GM12878 (cell line): Measurements from ENCODE around the gene DNAH17. TPM values are rescaled to one million over a fixed set of nuclear protein-coding genes. Genes with fewer than 3 reads are reported as not detected.

ENCODE experiments used
- ATAC-seq: fragments of 200-7000 bp; cut with Tn5 transposase; 3 replicates; pipeline ENCODE4 v1.9.1; 2020; ENCODE audit warnings: mild to moderate bottlenecking, moderate library complexity
- BruUV-seq: library from RNA; stranded (reverse); fragments of 400-500 nt; replicated peaks from 2 replicates; lab custom pipeline; 2021; lab: Mats Ljungman, UMichigan
- CTCF ChIA-PET: fragments of 300-600 bp; sonication (Branson Sonifier 250); formaldehyde crosslinking; extraction: SDS; loops from one replicate; lab custom pipeline; 2021; ENCODE audit warnings: inconsistent platforms; lab: Yijun Ruan, JAX
- POLR2A ChIA-PET: fragments of 350-600 bp; formaldehyde crosslinking; extraction: SDS; loops from one replicate; lab custom pipeline; 2021; ENCODE audit warnings: inconsistent platforms; lab: Charles Lee
- RAD21 ChIA-PET: fragments of 300-600 bp; sonication (Branson Sonifier 250); formaldehyde crosslinking; loops from one replicate; lab custom pipeline; 2023; ENCODE audit warnings: antibody characterized with exemption; ENCODE audit not compliant: unreplicated experiment; lab: Charles Lee
- SMC1A ChIA-PET: fragments of 300-600 bp; sonication (Branson Sonifier 250); formaldehyde crosslinking; loops from one replicate; lab custom pipeline; 2023; ENCODE audit not compliant: unreplicated experiment, uncharacterized antibody; lab: Charles Lee
- DNase-seq: peaks from one replicate; pipeline ENCODE4 v3.0.0-alpha.2; 2011; ENCODE audit warnings: low read depth, low spot score
- FAIRE-seq: peaks from 3 replicates; lab custom pipeline; 2011; peaks lifted over from hg19 to GRCh38; lab: Jason Lieb, UNC
- H2AFZ ChIP-seq: 2 replicates; pipeline ENCODE4 v1.6.0; 2011; ENCODE audit warnings: low read depth, low read length, control low read depth; ENCODE audit not compliant: control insufficient read depth
- H3K27ac ChIP-seq: 2 replicates; pipeline ENCODE4 v1.5.1; 2011; ENCODE audit warnings: control low read depth; ENCODE audit not compliant: control insufficient read depth, insufficient read depth
- H3K27me3 ChIP-seq, 2 experiments: replicated peaks in 1 of 2; 2 replicates each; pipeline versions ENCODE4 v1.6.0 to v1.6.1; 2011; ENCODE audit warnings: low read length in 1 of 2; ENCODE audit not compliant: control insufficient read depth in 2 of 2, insufficient read depth in 2 of 2
- H3K36me3 ChIP-seq, 2 experiments: 2 replicates each; pipeline ENCODE4 v1.5.1; 2011; ENCODE audit warnings: low read length in 1 of 2; ENCODE audit not compliant: control insufficient read depth in 2 of 2, insufficient read depth in 2 of 2
- H3K4me1 ChIP-seq: 2 replicates; pipeline ENCODE4 v1.6.1; 2011; ENCODE audit warnings: mild to moderate bottlenecking, low read length, moderate library complexity, mixed read lengths; ENCODE audit not compliant: control insufficient read depth, insufficient read depth
- H3K4me2 ChIP-seq: 2 replicates; pipeline ENCODE4 v1.6.0; 2011; ENCODE audit warnings: control low read depth; ENCODE audit not compliant: control insufficient read depth, insufficient read depth
- H3K4me3 ChIP-seq: fragments of 200-600 bp; sonication (generic); 2 replicates; pipeline ENCODE4 v1.5.1; 2016
- H3K79me2 ChIP-seq: 2 replicates; pipeline ENCODE4 v1.6.0; 2011; ENCODE audit warnings: low read length; ENCODE audit not compliant: control insufficient read depth, insufficient read depth
- H3K9ac ChIP-seq: 2 replicates; pipeline ENCODE4 v1.8.0; 2011; ENCODE audit warnings: low read length, control low read depth, mixed read lengths; ENCODE audit not compliant: control insufficient read depth, insufficient read depth
- H3K9me3 ChIP-seq: replicated peaks from 3 replicates; pipeline ENCODE4 v1.5.1; 2011; ENCODE audit warnings: mild to moderate bottlenecking, low read length; ENCODE audit not compliant: control insufficient read depth, insufficient read depth
- H4K20me1 ChIP-seq: 2 replicates; pipeline ENCODE4 v1.6.0; 2011; ENCODE audit not compliant: control insufficient read depth, insufficient read depth
- CBX3 ChIP-seq: fragments of 200-600 bp; sonication (generic); IDR thresholded peaks from 2 replicates; pipeline ENCODE4 v1.6.1; 2016; ENCODE audit warnings: low read depth, borderline replicate concordance
- CREM ChIP-seq: IDR thresholded peaks from 2 replicates; pipeline ENCODE4 v1.6.1; 2014; ENCODE audit warnings: antibody characterized with exemption, low read depth
- FOXK2 ChIP-seq: fragments of 450-650 bp; IDR thresholded peaks from 2 replicates; pipeline ENCODE4 v1.6.1; 2017; ENCODE audit warnings: mild to moderate bottlenecking, moderate library complexity
- MYC ChIP-seq: IDR thresholded peaks from 2 replicates; pipeline ENCODE4 v1.6.1; 2011; ENCODE audit warnings: mild to moderate bottlenecking, low read length, moderate library complexity, inconsistent platforms; ENCODE audit not compliant: insufficient read depth, insufficient replicate concordance, insufficient read length, severe bottlenecking
- NFYB ChIP-seq: IDR thresholded peaks from 2 replicates; pipeline ENCODE4 v1.6.1; 2011; ENCODE audit warnings: low read depth, mild to moderate bottlenecking, low read length, improper control_type of control experiment, moderate library complexity; ENCODE audit not compliant: insufficient read depth
- POU2F2 ChIP-seq: IDR thresholded peaks from 3 replicates; pipeline ENCODE4 v1.6.1; 2011; ENCODE audit warnings: low read depth, mild to moderate bottlenecking, low read length, borderline replicate concordance
- SMC3 ChIP-seq: IDR thresholded peaks from 2 replicates; pipeline ENCODE4 v1.6.1; 2011; ENCODE audit warnings: low read length, improper control_type of control experiment, borderline replicate concordance
- ZNF274 ChIP-seq: IDR thresholded peaks from one replicate; pipeline ENCODE4 v1.8.0; 2011; ENCODE audit not compliant: insufficient read length, insufficient read depth
- WGBS: methylation state at CpG from one replicate; pipeline ENCODE4 v1.1.6; 2016; ENCODE audit warnings: low lambda C conversion rate; ENCODE audit not compliant: insufficient replicate concordance, insufficient coverage; ENCODE audit errors: missing lambda C conversion rate; 5-methylcytosine and 5-hydroxymethylcytosine counted together
- in situ Hi-C: fragments of 300-500 bp; cut with MboI; formaldehyde crosslinking; loops from 9 replicates; pipeline ENCODE4 v1.14.3; 2018; ENCODE audit warnings: mixed read lengths
- intact Hi-C: fragments of 100-400 bp; cut with micrococcal nuclease; formaldehyde crosslinking; loops from one replicate; pipeline ENCODE4 v1.14.2; 2022; ENCODE audit not compliant: unreplicated experiment
- polyA plus RNA-seq, 11 experiments: library from polyadenylated mRNA; depleted of rRNA in 4 of 11; unstranded in 6 of 11; stranded (reverse) in 5 of 11; fragments of >200 nt; fragmentation: Nextera tagmentation in 4 of 11; fragmentation: Illumina TruSeq in 1 of 11; extraction: Ambion mirVana in 4 of 11; extraction: Trizol in 1 of 11; gene quantifications; 1 replicate in 1 of 11; 2 replicates in 10 of 11; pipeline versions ENCODE4 v1.2.1 to v1.2.3, GENCODE V29; 2011 to 2016; ENCODE audit warnings: inconsistent platforms in 2 of 11, missing spikeins in 2 of 11, low read depth in 1 of 11
- total RNA-seq, 4 experiments: library from RNA; depleted of rRNA in 3 of 4; stranded (reverse); fragments of >200 nt in 3 of 4; fragmentation: Illumina TruSeq in 1 of 4; extraction: Trizol in 1 of 4; gene quantifications; 2 replicates each; pipeline versions ENCODE4 v1.2.1 to v1.2.3, GENCODE V29; 2013 to 2021
- TF ChIP-seq, protein P1 (sequence below): fragments of 450-650 bp; IDR thresholded peaks from 2 replicates; pipeline ENCODE4 v1.6.1; 2016; ENCODE audit warnings: mild to moderate bottlenecking, moderate library complexity, borderline replicate concordance

The DNAH17 gene
- total and polyA plus RNA-seq, 10 of the 15 experiments (the other 5 are each of a cell fraction or from before 2014, with no cell fraction given), result 0.16 to 2.9 (median 0.56) TPM

DNA sequence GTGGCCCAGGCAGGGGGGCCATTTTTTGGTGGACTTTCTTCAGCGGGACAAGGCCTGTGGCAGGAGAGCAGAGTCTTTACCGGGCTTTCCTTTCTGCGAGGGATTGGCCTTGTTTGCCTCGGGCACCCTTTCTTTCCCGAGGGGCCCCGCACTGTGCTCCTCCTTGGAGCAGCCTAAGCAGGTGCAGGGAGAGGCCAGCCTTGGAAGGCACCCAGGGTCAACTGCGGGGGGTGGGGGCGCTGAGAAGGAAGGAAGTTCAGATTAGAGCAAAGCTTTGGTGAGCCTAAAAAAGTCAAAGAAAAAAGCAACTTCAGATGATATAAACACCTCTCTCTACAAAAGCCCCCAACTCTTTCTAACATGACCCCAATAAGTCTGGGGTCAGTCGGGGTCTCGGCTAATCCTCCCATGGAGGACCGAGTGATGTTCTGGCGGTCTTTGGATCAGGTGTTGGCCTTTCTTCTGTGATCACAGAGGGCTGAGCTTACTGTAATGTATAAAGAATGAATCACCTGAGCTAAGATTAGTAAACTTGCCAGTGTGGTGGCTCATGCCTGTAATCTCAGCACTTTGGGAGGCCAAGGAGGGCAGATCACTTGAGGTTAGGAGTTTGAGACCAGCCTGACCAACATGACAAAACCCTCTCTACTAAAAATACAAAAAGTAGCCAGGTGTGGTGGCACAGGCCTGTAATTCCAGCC, 135.8 kb downstream of the DNAH17 start:
- FAIRE-seq, result no peak
- ATAC-seq, result no peak
- 26% methylated on average over 12 of the region's 12 CpGs for WGBS
- no peak overlapping the region for H3K4me2 ChIP-seq
- in situ Hi-C loops, result no loop called here
- intact Hi-C loops, result no loop called here
- no peaks in the 10 kb centered on the region for H3K79me2 ChIP-seq
- RAD21 ChIA-PET, result no interaction called here
- H2AFZ ChIP-seq, result no peak overlapping the region
- H4K20me1 ChIP-seq, result no peaks in the 10 kb centered on the region
- H3K4me1 ChIP-seq, result no peaks in the 10 kb centered on the region
- no peak for TF ChIP-seq MYC
- TF ChIP-seq CBX3, result no peak
- TF ChIP-seq SMC3, result no peak
- TF ChIP-seq NFYB, result no peak
- TF ChIP-seq, all 136 proteins: peak for 0
- Histone ChIP-seq H3K9ac (no peak overlapping the region), H3K4me3 (no peak overlapping the region), H3K27me3 (no peaks in the 10 kb centered on the region), H3K9me3 (no peaks in the 10 kb centered on the region), H3K27ac (no peak overlapping the region), H3K36me3 (no peaks in the 10 kb centered on the region)
- DNase-seq, result no peak
- BruUV-seq, result no TSS peak
- ChIA-PET POLR2A (no interaction called here), CTCF (interaction anchor here (0.6 kb wide), 1 partner anchor 12 kb away, joined by 3 read pairs; no protein-coding TSS in a partner anchor), SMC1A (no interaction called here)

DNA sequence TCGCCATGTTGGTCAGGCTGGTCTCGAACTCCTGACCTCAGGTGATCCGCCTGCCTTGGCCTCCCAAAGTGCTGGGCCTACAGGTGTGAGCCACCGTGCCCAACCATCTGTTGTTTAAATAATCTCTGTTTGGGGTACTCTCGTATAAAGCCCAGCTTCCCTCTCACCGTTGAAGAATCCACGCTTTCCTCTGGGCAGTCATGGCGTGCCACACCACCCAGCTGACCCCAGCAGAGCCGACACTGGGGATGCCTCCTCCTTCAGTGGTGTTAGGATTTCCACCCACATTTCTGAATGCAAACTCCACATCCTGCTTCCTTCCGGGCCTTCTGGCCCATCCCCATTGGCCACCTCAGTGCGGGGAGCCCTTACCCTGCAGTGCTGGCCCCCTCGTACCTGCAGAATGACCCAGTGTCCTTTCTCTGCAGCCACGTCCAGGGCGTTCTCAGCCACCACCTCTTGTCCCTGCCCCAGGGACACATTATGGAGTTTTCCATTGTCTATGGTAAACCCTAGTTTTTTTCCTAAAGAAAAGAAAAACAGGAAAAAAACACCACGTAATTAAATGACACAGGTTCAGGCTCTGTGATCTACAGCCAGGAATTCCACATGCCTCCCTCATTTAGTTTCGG, 138.4 kb downstream of the DNAH17 start:
- no peaks in the 10 kb centered on the region for H4K20me1 ChIP-seq
- SMC1A ChIA-PET, result no interaction called here
- no TSS peak for BruUV-seq

More for the DNA sequence above, 138.4 kb downstream of the DNAH17 start:
- H3K4me2 ChIP-seq, result no peak overlapping the region
- no peaks in the 10 kb centered on the region for H3K36me3 ChIP-seq
- no peaks in the 10 kb centered on the region for H3K79me2 ChIP-seq
- H3K27ac ChIP-seq, result no peak overlapping the region
- ATAC-seq (no peak; the same call in 2 of the 3 replicates), DNase-seq (no peak), FAIRE-seq (no peak)
- ChIA-PET POLR2A (no interaction called here), CTCF (no interaction called here), RAD21 (no interaction called here)
- 57% methylated on average over 16 of the region's 16 CpGs for WGBS
- no peaks in the 10 kb centered on the region for H3K9me3 ChIP-seq
- no peaks in the 10 kb centered on the region for H3K27me3 ChIP-seq
- H3K9ac ChIP-seq, result no peak overlapping the region
- no peak overlapping the region for H3K4me3 ChIP-seq
- in situ Hi-C loops, result no loop called here
- no peak overlapping the region for H2AFZ ChIP-seq
- H3K4me1 ChIP-seq, result no peaks in the 10 kb centered on the region
- TF ChIP-seq CBX3 (no peak), NFYB (no peak), ZNF274 (no peak), FOXK2 (no peak), CREM (no peak), POU2F2 (no peak)
- TF ChIP-seq, protein P1, sequence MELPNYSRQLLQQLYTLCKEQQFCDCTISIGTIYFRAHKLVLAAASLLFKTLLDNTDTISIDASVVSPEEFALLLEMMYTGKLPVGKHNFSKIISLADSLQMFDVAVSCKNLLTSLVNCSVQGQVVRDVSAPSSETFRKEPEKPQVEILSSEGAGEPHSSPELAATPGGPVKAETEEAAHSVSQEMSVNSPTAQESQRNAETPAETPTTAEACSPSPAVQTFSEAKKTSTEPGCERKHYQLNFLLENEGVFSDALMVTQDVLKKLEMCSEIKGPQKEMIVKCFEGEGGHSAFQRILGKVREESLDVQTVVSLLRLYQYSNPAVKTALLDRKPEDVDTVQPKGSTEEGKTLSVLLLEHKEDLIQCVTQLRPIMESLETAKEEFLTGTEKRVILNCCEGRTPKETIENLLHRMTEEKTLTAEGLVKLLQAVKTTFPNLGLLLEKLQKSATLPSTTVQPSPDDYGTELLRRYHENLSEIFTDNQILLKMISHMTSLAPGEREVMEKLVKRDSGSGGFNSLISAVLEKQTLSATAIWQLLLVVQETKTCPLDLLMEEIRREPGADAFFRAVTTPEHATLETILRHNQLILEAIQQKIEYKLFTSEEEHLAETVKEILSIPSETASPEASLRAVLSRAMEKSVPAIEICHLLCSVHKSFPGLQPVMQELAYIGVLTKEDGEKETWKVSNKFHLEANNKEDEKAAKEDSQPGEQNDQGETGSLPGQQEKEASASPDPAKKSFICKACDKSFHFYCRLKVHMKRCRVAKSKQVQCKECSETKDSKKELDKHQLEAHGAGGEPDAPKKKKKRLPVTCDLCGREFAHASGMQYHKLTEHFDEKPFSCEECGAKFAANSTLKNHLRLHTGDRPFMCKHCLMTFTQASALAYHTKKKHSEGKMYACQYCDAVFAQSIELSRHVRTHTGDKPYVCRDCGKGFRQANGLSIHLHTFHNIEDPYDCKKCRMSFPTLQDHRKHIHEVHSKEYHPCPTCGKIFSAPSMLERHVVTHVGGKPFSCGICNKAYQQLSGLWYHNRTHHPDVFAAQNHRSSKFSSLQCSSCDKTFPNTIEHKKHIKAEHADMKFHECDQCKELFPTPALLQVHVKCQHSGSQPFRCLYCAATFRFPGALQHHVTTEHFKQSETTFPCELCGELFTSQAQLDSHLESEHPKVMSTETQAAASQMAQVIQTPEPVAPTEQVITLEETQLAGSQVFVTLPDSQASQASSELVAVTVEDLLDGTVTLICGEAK, result no peak
- intact Hi-C loops, result no loop called here
